Liver (tissue), 9 donors: ENCODE results near the gene OLIG2. TPM values are rescaled to one million over a fixed set of nuclear protein-coding genes. Genes with fewer than 3 reads are reported as not detected.

ENCODE experiments used
- DNase-seq: peaks from one replicate; pipeline ENCODE4 v3.0.0-alpha.2; 2017; ENCODE audit warnings: low spot score
- H3K27ac ChIP-seq, 2 donors: one replicate each; pipeline ENCODE4 v1.7.0; 2013; ENCODE audit warnings: inconsistent platforms in 2 of 2, low read length in 2 of 2, control low read depth in 1 of 2, low read depth in 1 of 2, mild to moderate bottlenecking in 1 of 2
- H3K27me3 ChIP-seq, 4 donors: one replicate each; pipeline versions ENCODE4 v1.6.1 to v1.7.0; 2013; ENCODE audit warnings: low read length in 3 of 4, inconsistent platforms in 1 of 4, mild to moderate bottlenecking in 1 of 4, moderate library complexity in 1 of 4; ENCODE audit not compliant: control insufficient read depth in 4 of 4, insufficient read depth in 4 of 4
- H3K36me3 ChIP-seq, 4 donors: one replicate each; pipeline versions ENCODE4 v1.6.1 to v1.7.0; 2013; ENCODE audit warnings: low read length in 3 of 4, mild to moderate bottlenecking in 3 of 4, low read depth in 1 of 4, moderate library complexity in 1 of 4; ENCODE audit not compliant: control insufficient read depth in 4 of 4, insufficient read depth in 3 of 4
- H3K4me1 ChIP-seq, 4 donors: one replicate each; pipeline versions ENCODE4 v1.6.1 to v1.7.0; 2013; ENCODE audit warnings: low read length in 3 of 4, mild to moderate bottlenecking in 3 of 4, moderate library complexity in 1 of 4; ENCODE audit not compliant: control insufficient read depth in 4 of 4, insufficient read depth in 4 of 4
- H3K4me3 ChIP-seq, 3 donors: one replicate each; pipeline versions ENCODE4 v1.6.1 to v1.7.0; 2013; ENCODE audit warnings: low read length in 3 of 3, control low read depth in 1 of 3, low read depth in 1 of 3, mild to moderate bottlenecking in 1 of 3
- H3K9ac ChIP-seq, 2 donors: one replicate each; pipeline ENCODE4 v1.7.0; 2013; ENCODE audit warnings: low read length in 2 of 2, mild to moderate bottlenecking in 2 of 2, moderate library complexity in 2 of 2, control low read depth in 1 of 2, low read depth in 1 of 2
- H3K9me3 ChIP-seq, 4 donors: one replicate each; pipeline versions ENCODE4 v1.6.1 to v1.7.0; 2013; ENCODE audit warnings: low read length in 3 of 4; ENCODE audit not compliant: control insufficient read depth in 4 of 4
- ATF3 ChIP-seq: IDR thresholded peaks from 2 replicates; pipeline ENCODE4 v1.6.1; 2016; ENCODE audit warnings: antibody characterized with exemption
- CTCF ChIP-seq: fragments of 150-350 bp; IDR thresholded peaks from 2 replicates; pipeline ENCODE4 v1.5.1; 2017; ENCODE audit warnings: improper control_type of control experiment, low read depth, low read length; ENCODE audit not compliant: missing input control
- EGR1 ChIP-seq, 2 donors: IDR thresholded peaks; 2 replicates each; pipeline ENCODE4 v1.6.1; 2016 to 2018; ENCODE audit warnings: antibody characterized with exemption in 2 of 2, low read depth in 2 of 2
- FOXA1 ChIP-seq: IDR thresholded peaks from 2 replicates; pipeline ENCODE4 v1.6.1; 2016; ENCODE audit warnings: antibody characterized with exemption
- FOXA2 ChIP-seq: IDR thresholded peaks from 2 replicates; pipeline ENCODE4 v1.6.1; 2016; ENCODE audit warnings: antibody characterized with exemption
- GABPA ChIP-seq, 2 donors: IDR thresholded peaks in 1 of 2; conservative IDR thresholded peaks in 1 of 2; 2 replicates each; pipeline ENCODE4 v1.6.1; 2016; ENCODE audit warnings: antibody characterized with exemption in 2 of 2, mild to moderate bottlenecking in 1 of 2, moderate library complexity in 1 of 2
- HNF4A ChIP-seq, 2 donors: conservative IDR thresholded peaks; 2 replicates each; pipeline ENCODE4 v1.6.1; 2016; ENCODE audit warnings: antibody characterized with exemption in 2 of 2, mild to moderate bottlenecking in 2 of 2
- HNF4G ChIP-seq: IDR thresholded peaks from 2 replicates; pipeline ENCODE4 v1.6.1; 2016; ENCODE audit warnings: antibody characterized with exemption
- JUND ChIP-seq, 2 donors: IDR thresholded peaks; 2 replicates each; pipeline ENCODE4 v1.6.1; 2016; ENCODE audit warnings: antibody characterized with exemption in 2 of 2
- MAX ChIP-seq: IDR thresholded peaks from 2 replicates; pipeline ENCODE4 v1.6.1; 2016; ENCODE audit warnings: antibody characterized with exemption
- NR2F2 ChIP-seq: IDR thresholded peaks from 2 replicates; pipeline ENCODE4 v1.6.1; 2016; ENCODE audit warnings: antibody characterized with exemption
- RAD21 ChIP-seq, 2 donors: IDR thresholded peaks; 2 replicates each; pipeline ENCODE4 v1.6.1; 2016; ENCODE audit warnings: antibody characterized with exemption in 2 of 2, mild to moderate bottlenecking in 2 of 2
- REST ChIP-seq: IDR thresholded peaks from 2 replicates; pipeline ENCODE4 v1.6.1; 2016; ENCODE audit warnings: antibody characterized with exemption, mild to moderate bottlenecking
- RXRA ChIP-seq, 2 donors: IDR thresholded peaks; 2 replicates each; pipeline ENCODE4 v1.6.1; 2017 to 2018; ENCODE audit warnings: antibody characterized with exemption in 2 of 2, mild to moderate bottlenecking in 1 of 2
- SP1 ChIP-seq: IDR thresholded peaks from 2 replicates; pipeline ENCODE4 v1.6.1; 2018; ENCODE audit warnings: antibody characterized with exemption, mild to moderate bottlenecking
- TAF1 ChIP-seq: conservative IDR thresholded peaks from 2 replicates; pipeline ENCODE4 v1.6.1; 2016; ENCODE audit warnings: antibody characterized with exemption, mild to moderate bottlenecking
- YY1 ChIP-seq: IDR thresholded peaks from 2 replicates; pipeline ENCODE4 v1.6.1; 2016; ENCODE audit warnings: antibody characterized with exemption, mild to moderate bottlenecking
- ZBTB33 ChIP-seq: IDR thresholded peaks from 2 replicates; pipeline ENCODE4 v1.6.1; 2016; ENCODE audit warnings: antibody characterized with exemption
- WGBS: extraction: QIAGEN DNeasy Blood & Tissue Kit; methylation state at CpG from one replicate; pipeline ENCODE4 v1.1.7; 2013; 5-methylcytosine and 5-hydroxymethylcytosine counted together
- polyA plus RNA-seq, 2 donors: library from polyadenylated mRNA; stranded (reverse) in 1 of 2; unstranded in 1 of 2; fragments of 200-250 nt in 1 of 2; fragments of >200 nt in 1 of 2; fragmentation: Nextera tagmentation in 1 of 2; extraction: Ambion mirVana in 1 of 2; gene quantifications; one replicate each; pipeline versions ENCODE4 v1.2.1 to v1.2.3, GENCODE V29; 2013 to 2015
- total RNA-seq, 2 donors: library from RNA; depleted of rRNA; stranded (reverse); fragments of >200 nt; gene quantifications; one replicate each; pipeline ENCODE4 v1.2.3, GENCODE V29; 2014
- donor health status: healthy.
- donor health status: healthy.
- donor health status: healthy.
- donor health status: healthy.
- donor health status: healthy.

Gene OLIG2
- total and polyA plus RNA-seq, 4 donors, result not detected

GRCh38 chr21:33059380-33059841 lies 33.7 kb downstream of the OLIG2 start:
- 13% methylated on average over 2 of the region's 2 CpGs for WGBS
- Histone ChIP-seq H3K4me3 (no peak overlapping the region), H3K27me3 (peaks cover 0 to 2% (median 0%) of the 10 kb centered on the region in 4 donors), H3K27ac (no peak overlapping the region), H3K36me3 (no peaks in the 10 kb centered on the region), H3K4me1 (peaks cover 0 to 22% (median 20%) of the 10 kb centered on the region in 4 donors), H3K9ac (no peak overlapping the region), H3K9me3 (no peaks in the 10 kb centered on the region)
- TF ChIP-seq MAX, result no peak
- no peak for TF ChIP-seq REST
- no peak for TF ChIP-seq NR2F2
- no peak for TF ChIP-seq HNF4G
- TF ChIP-seq ZBTB33, result no peak
- TF ChIP-seq FOXA1, result no peak
- no peak for TF ChIP-seq JUND (IDR thresholded peaks at IDR 0.05)
- TF ChIP-seq RXRA (IDR thresholded peaks at IDR 0.05), result peak in 1 of 2 donors; percentile 17
- no peak for TF ChIP-seq RAD21 (IDR thresholded peaks at IDR 0.05)
- TF ChIP-seq CTCF, result no peak
- TF ChIP-seq HNF4A (conservative IDR thresholded peaks at IDR 0.05), result peak; percentile 17 to 27
- no peak for TF ChIP-seq SP1
- TF ChIP-seq YY1, result peak; percentile 20
- DNase-seq, result no peak

- no peak for TF ChIP-seq GABPA (IDR thresholded peaks at IDR 0.05 in 1 of 2, conservative IDR thresholded peaks at IDR 0.05 in 1 of 2)
- TF ChIP-seq RAD21 (IDR thresholded peaks at IDR 0.05), result no peak
- no peak for TF ChIP-seq TAF1
- TF ChIP-seq EGR1 (IDR thresholded peaks at IDR 0.05; ENCODE audit: low read depth in 2 of 2), result no peak
- no peak for TF ChIP-seq HNF4G
- TF ChIP-seq FOXA2, result no peak
- TF ChIP-seq SP1, result no peak
- TF ChIP-seq MAX, result no peak
- TF ChIP-seq RXRA (IDR thresholded peaks at IDR 0.05), result no peak
- no peak for TF ChIP-seq ATF3
- TF ChIP-seq REST, result no peak
- no peak for DNase-seq
- Histone ChIP-seq H3K27me3 (peaks cover 0 to 2% (median 0%) of the 10 kb centered on the region in 4 donors), H3K9ac (no peak overlapping the region), H3K4me3 (no peak overlapping the region), H3K36me3 (no peaks in the 10 kb centered on the region), H3K9me3 (no peaks in the 10 kb centered on the region), H3K4me1 (peaks cover 0 to 22% (median 20%) of the 10 kb centered on the region in 4 donors), H3K27ac (no peak overlapping the region)
- 98% methylated on average over 4 of the region's 4 CpGs for WGBS
These were observed 35.5 kb downstream of the OLIG2 start for GRCh38 chr21:33061233-33061632.
